ENCODE measurements around the gene WWOX.

Gene WWOX

GRCh38 chr16:78184238-78185183 is 85.1 kb downstream of the WWOX start:
- no peak overlapping the region for H3K4me3 Mint-ChIP-seq
- no peak overlapping the region for H3K27ac Mint-ChIP-seq
- H3K9me3 Mint-ChIP-seq (ENCODE audit: low read depth): no peaks in the 10 kb centered on the region
- H3K36me3 Mint-ChIP-seq: peaks cover 14% of the 10 kb centered on the region
- H3K27me3 Mint-ChIP-seq: no peaks in the 10 kb centered on the region
- H3K4me1 Mint-ChIP-seq (ENCODE audit: low read depth): no peaks in the 10 kb centered on the region

GRCh38 chr16:78189121-78189520 is 89.7 kb downstream of the WWOX start:
- no peak overlapping the region for H3K4me3 Mint-ChIP-seq
- H3K36me3 Mint-ChIP-seq: peaks cover 16% of the 10 kb centered on the region
- no peaks in the 10 kb centered on the region for H3K9me3 Mint-ChIP-seq (ENCODE audit: low read depth)
- no peak overlapping the region for H3K27ac Mint-ChIP-seq
- no peaks in the 10 kb centered on the region for H3K27me3 Mint-ChIP-seq
- H3K4me1 Mint-ChIP-seq (ENCODE audit: low read depth): no peaks in the 10 kb centered on the region

- Mint-ChIP-seq H3K9me3 (ENCODE audit: low read depth) (no peaks in the 10 kb centered on the region), H3K27me3 (no peaks in the 10 kb centered on the region), H3K4me3 (no peak overlapping the region), H3K36me3 (peaks cover 19% of the 10 kb centered on the region), H3K4me1 (ENCODE audit: low read depth) (no peaks in the 10 kb centered on the region), H3K27ac (no peak overlapping the region)
Measured at GRCh38 chr16:78192734-78193488, 93.5 kb downstream of the WWOX start.

GRCh38 chr16:78194948-78195347 is 95.5 kb downstream of the WWOX start:
- Mint-ChIP-seq H3K4me1 (ENCODE audit: low read depth) (no peaks in the 10 kb centered on the region), H3K4me3 (no peak overlapping the region), H3K27me3 (no peaks in the 10 kb centered on the region), H3K36me3 (peaks cover 16% of the 10 kb centered on the region), H3K27ac (no peak overlapping the region), H3K9me3 (ENCODE audit: low read depth) (no peaks in the 10 kb centered on the region)

- H3K27me3 Mint-ChIP-seq: no peaks in the 10 kb centered on the region
- no peaks in the 10 kb centered on the region for H3K4me1 Mint-ChIP-seq (ENCODE audit: low read depth)
- no peak overlapping the region for H3K4me3 Mint-ChIP-seq
- no peak overlapping the region for H3K27ac Mint-ChIP-seq
- no peaks in the 10 kb centered on the region for H3K9me3 Mint-ChIP-seq (ENCODE audit: low read depth)
- H3K36me3 Mint-ChIP-seq: peaks cover 14% of the 10 kb centered on the region
Measured at GRCh38 chr16:78195797-78196196, 96.3 kb downstream of the WWOX start.

- Mint-ChIP-seq H3K27ac (no peak overlapping the region), H3K4me1 (ENCODE audit: low read depth) (no peaks in the 10 kb centered on the region), H3K4me3 (no peak overlapping the region), H3K36me3 (peaks cover 14% of the 10 kb centered on the region), H3K9me3 (ENCODE audit: low read depth) (no peaks in the 10 kb centered on the region), H3K27me3 (no peaks in the 10 kb centered on the region)
Measured at GRCh38 chr16:78196502-78196901, 97.0 kb downstream of the WWOX start.

GRCh38 chr16:78198288-78198687 is 98.8 kb downstream of the WWOX start:
- Mint-ChIP-seq H3K4me1 (ENCODE audit: low read depth) (no peaks in the 10 kb centered on the region), H3K27ac (no peak overlapping the region), H3K9me3 (ENCODE audit: low read depth) (no peaks in the 10 kb centered on the region), H3K27me3 (no peaks in the 10 kb centered on the region), H3K36me3 (peaks cover 13% of the 10 kb centered on the region), H3K4me3 (no peak overlapping the region)

GRCh38 chr16:78199325-78200022 is 100.0 kb downstream of the WWOX start:
- Mint-ChIP-seq H3K36me3 (peaks cover 16% of the 10 kb centered on the region), H3K4me3 (no peak overlapping the region), H3K27me3 (no peaks in the 10 kb centered on the region), H3K4me1 (ENCODE audit: low read depth) (no peaks in the 10 kb centered on the region), H3K27ac (no peak overlapping the region), H3K9me3 (ENCODE audit: low read depth) (no peaks in the 10 kb centered on the region)

GRCh38 chr16:78200023-78200389 is 100.6 kb downstream of the WWOX start:
- Mint-ChIP-seq H3K4me1 (ENCODE audit: low read depth) (no peaks in the 10 kb centered on the region), H3K27ac (no peak overlapping the region), H3K36me3 (peaks cover 18% of the 10 kb centered on the region), H3K4me3 (no peak overlapping the region), H3K9me3 (ENCODE audit: low read depth) (no peaks in the 10 kb centered on the region), H3K27me3 (no peaks in the 10 kb centered on the region)

GRCh38 chr16:78200623-78201096 is 101.2 kb downstream of the WWOX start:
- H3K27ac Mint-ChIP-seq: no peak overlapping the region
- H3K4me3 Mint-ChIP-seq: no peak overlapping the region
- peaks cover 20% of the 10 kb centered on the region for H3K36me3 Mint-ChIP-seq
- H3K27me3 Mint-ChIP-seq: no peaks in the 10 kb centered on the region
- no peaks in the 10 kb centered on the region for H3K9me3 Mint-ChIP-seq (ENCODE audit: low read depth)
- no peaks in the 10 kb centered on the region for H3K4me1 Mint-ChIP-seq (ENCODE audit: low read depth)

GRCh38 chr16:78205506-78205905 is 106.1 kb downstream of the WWOX start:
- Mint-ChIP-seq H3K36me3 (peaks cover 9% of the 10 kb centered on the region), H3K27me3 (no peaks in the 10 kb centered on the region), H3K4me1 (ENCODE audit: low read depth) (no peaks in the 10 kb centered on the region), H3K9me3 (ENCODE audit: low read depth) (no peaks in the 10 kb centered on the region), H3K27ac (no peak overlapping the region), H3K4me3 (no peak overlapping the region)

GRCh38 chr16:78206623-78207223 is 107.3 kb downstream of the WWOX start:
- H3K4me1 Mint-ChIP-seq (ENCODE audit: low read depth): no peaks in the 10 kb centered on the region
- H3K9me3 Mint-ChIP-seq (ENCODE audit: low read depth): no peaks in the 10 kb centered on the region
- H3K27ac Mint-ChIP-seq: no peak overlapping the region
- H3K4me3 Mint-ChIP-seq: no peak overlapping the region
- H3K27me3 Mint-ChIP-seq: no peaks in the 10 kb centered on the region
- peaks cover 7% of the 10 kb centered on the region for H3K36me3 Mint-ChIP-seq

GRCh38 chr16:78209951-78210661 is 110.7 kb downstream of the WWOX start:
- Mint-ChIP-seq H3K4me3 (no peak overlapping the region), H3K4me1 (ENCODE audit: low read depth) (no peaks in the 10 kb centered on the region), H3K27ac (no peak overlapping the region), H3K27me3 (no peaks in the 10 kb centered on the region), H3K9me3 (ENCODE audit: low read depth) (no peaks in the 10 kb centered on the region), H3K36me3 (peaks cover 9% of the 10 kb centered on the region)

GRCh38 chr16:78211020-78211599 is 111.7 kb downstream of the WWOX start:
- Mint-ChIP-seq H3K27me3 (no peaks in the 10 kb centered on the region), H3K9me3 (ENCODE audit: low read depth) (no peaks in the 10 kb centered on the region), H3K36me3 (peaks cover 9% of the 10 kb centered on the region), H3K4me1 (ENCODE audit: low read depth) (no peaks in the 10 kb centered on the region), H3K27ac (no peak overlapping the region), H3K4me3 (no peak overlapping the region)

Measured in activated naive CD8-positive, alpha-beta T cell (primary cell).